ENCODE data around the gene PLD3. TPM values are rescaled to one million over a fixed set of nuclear protein-coding genes. Genes with fewer than 3 reads are reported as not detected.

PLD3 gene
- total RNA-seq, 1 experiment from 2014 or later = 179 TPM

DNA sequence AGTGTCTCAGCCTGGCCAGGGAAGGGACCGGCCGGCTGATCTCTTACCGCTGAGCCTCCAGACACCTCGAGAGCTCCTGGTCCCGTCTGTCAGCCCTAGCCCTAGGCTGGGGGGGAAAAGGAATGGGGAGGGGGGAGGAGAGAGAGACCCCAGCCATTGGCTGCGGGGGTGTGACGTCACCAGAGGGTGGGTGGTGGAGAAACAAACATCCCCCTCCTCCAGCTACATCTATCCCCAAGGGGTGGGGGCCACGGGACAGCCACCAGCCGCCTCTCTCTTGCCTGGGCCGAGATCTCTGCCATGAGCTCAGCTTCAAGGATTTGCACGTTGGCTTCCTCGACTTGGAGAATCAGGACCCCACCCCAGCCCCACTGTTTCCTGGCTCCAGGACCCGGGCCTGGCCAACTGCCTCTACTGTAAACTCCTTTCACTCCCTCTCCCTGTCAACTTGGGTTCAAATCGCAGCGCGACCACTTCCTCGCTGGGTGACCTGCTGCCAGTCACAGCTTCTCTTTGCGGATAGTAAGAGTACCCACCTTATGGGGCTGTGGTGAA, 64.9 kb downstream of the PLD3 start, which contains the start of gene PRX:
TSS of gene PRX (minus strand) at position 88 of the 555 bp plus-strand sequence. CDS start 5,446 bp downstream, outside the sequence.
- DNase-seq (ENCODE audit: low read depth) = no peak

DNA sequence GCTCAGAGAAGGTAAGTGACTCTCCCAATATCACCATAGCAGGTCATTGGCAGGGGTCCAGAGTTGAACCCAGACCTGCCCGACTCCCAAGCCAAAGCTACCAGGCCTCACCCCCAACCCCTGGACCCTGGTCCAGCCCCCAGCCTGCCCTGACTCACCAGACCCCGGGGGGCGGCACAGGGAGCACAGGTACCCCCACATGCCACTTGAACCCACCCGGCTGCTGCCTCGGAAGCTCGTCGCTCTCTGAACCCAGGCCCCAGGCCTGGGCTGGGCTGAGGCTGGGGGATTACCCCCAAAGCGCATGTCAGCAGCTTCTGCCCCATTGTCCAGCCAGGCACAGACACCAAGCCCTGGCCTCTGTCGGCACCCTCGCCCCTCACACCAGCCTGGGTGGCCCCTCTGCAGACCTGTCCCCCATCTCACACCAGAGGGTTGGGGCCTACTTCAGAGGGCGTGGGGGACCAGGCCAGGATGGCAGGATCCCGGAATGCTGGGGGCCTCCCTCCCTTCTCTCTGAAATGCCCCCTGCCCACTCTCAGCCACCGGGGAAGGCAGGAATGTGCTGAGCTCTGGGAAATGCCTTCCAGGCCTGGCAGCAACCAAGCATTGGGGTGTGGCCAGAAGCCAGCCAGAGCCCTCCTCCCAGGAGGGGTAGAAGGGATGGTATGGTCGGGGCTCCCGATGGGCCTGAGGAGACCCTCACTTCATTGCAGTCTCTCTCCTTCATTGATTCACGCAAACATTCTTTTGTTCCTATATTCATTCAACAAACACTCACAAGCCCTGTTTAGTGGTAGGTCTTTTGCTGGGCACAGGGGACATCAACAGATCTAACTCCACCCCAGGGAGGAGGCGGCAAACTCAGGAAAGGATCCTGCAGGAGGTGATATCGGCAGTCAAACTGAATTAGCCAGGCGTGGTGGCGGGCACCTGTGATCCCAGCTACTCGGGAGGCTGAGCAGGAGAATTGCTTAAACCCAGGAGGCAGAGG, 66.3 kb downstream of the PLD3 start:
- no peak for DNase-seq (ENCODE audit: low read depth)

- no peak for DNase-seq (ENCODE audit: low read depth)
Observed at GRCh38 chr19:40415768-40416167, 67.3 kb downstream of the PLD3 start.

- DNase-seq (ENCODE audit: low read depth) = peak; percentile 52
Observed at GRCh38 chr19:40416918-40417642, 68.6 kb downstream of the PLD3 start.

GRCh38 chr19:40417643-40417981, 69.1 kb downstream of the PLD3 start:
- no peak for DNase-seq (ENCODE audit: low read depth)

GRCh38 chr19:40418040-40418439, 69.5 kb downstream of the PLD3 start:
- no peak for DNase-seq (ENCODE audit: low read depth)

- DNase-seq (ENCODE audit: low read depth) = no peak
Observed at GRCh38 chr19:40419066-40419612, 70.6 kb downstream of the PLD3 start.

- no peak for DNase-seq (ENCODE audit: low read depth)
Observed at GRCh38 chr19:40419780-40420179, 71.3 kb downstream of the PLD3 start.

DNA sequence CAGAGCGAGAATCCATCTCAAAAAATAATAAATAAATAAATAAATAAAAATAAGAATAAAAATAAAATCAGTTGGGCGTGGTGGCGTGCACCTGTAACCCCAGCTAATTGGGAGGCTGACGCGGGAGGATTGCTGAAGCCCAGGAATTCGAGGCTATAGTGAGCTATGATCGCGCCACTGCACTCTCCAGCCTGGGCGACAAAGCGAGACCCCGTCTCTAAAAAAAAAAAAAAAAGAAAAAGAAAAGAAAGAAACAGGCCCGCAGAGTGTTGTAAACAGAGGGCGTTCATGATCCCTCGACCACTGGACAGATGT, 71.9 kb downstream of the PLD3 start:
- no peak for DNase-seq (ENCODE audit: low read depth)

DNA sequence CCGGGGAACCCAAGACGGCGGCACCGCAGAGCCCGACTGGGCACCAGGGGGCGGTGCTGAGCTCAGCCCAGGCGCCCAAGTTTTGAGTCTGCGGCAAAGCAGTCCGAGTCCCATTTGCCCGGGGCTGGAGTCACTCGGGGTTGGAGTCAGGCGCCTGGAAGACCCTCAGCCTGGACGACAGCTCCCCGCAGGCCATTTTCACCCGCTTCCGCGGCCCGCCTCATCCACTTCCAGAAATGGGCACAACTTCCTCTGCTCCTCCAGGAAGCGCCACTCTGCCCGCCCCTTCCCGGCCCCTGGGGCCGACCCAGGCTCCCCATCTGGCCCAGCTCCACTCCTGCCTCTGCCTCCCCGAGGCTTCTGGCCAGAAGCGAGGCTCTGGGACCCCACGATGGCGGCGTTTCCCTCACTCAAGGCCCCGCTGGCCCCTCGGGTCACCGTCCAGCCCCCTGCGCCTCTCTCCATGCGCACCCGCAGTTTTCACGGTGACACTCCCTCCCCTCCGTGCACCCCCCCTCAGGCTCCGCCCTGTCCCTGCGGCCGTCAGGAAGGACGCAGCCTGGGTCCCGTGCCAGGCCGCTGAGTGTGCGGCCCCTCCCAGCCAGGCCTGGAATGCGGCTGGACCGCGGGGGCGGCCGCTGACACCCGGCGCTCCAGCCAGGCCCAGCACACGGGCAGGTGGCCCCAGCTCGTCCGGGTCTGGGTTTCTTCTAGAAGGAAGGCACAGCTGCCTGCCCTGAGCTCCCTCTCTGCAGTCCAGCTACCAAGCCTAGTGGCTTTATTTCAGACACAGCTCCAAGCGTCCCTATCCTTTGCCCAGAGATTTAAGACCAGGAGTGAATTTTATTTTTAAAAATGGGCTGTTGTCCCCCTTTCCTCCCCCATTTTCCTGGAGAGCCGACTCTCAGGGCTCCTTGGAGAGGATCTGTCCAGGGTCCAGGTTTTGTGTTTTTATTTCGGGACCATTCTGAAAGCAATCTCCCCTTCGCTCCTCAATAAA, 72.6 kb downstream of the PLD3 start:
- DNase-seq (ENCODE audit: low read depth) = peak; percentile 94

GRCh38 chr19:40421993-40422747, 73.7 kb downstream of the PLD3 start:
- DNase-seq (ENCODE audit: low read depth) = no peak

DNA sequence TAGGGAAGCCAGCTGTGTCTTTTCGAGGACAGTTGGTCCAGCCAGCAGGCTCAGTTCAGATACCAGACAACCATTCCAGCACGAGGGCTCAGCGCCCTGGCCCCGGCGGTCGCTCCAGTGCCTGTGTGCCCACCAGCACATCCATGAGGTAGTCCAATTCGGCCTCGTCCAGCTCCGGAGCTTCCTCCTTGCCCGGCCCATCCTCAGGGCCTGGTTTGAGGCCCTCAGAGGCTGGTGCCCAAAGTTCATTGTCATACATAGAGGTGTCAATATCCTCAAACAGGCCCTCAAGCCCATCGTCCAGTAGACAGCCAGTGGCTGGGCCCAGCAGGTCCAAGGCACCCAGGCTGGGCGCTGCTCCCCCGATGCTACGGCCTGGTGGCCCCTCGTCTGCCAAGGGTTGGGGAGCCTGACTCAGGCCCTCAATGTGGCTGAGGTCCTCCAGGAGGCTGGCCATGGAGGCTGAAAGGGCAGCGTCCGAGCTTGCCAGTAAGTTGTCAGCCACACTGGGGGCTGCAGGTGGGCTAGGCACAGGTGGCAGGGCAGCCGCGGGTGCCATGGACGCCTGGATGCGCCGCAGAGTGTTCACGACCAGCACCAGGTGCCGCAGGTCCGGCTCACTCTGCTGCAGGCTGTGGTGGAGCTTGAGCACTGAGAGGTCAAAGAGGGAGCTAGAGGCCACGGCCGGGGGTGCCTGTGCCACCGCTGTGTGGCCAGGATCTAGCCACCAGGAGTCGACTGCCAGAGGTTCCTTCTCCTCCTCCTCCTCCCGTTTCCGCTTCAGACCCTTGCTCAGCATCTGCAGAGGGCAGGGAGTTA, 74.5 kb downstream of the PLD3 start:
- DNase-seq (ENCODE audit: low read depth) = no peak

GRCh38 chr19:40423938-40424337, 75.4 kb downstream of the PLD3 start:
- no peak for DNase-seq (ENCODE audit: low read depth)

DNA sequence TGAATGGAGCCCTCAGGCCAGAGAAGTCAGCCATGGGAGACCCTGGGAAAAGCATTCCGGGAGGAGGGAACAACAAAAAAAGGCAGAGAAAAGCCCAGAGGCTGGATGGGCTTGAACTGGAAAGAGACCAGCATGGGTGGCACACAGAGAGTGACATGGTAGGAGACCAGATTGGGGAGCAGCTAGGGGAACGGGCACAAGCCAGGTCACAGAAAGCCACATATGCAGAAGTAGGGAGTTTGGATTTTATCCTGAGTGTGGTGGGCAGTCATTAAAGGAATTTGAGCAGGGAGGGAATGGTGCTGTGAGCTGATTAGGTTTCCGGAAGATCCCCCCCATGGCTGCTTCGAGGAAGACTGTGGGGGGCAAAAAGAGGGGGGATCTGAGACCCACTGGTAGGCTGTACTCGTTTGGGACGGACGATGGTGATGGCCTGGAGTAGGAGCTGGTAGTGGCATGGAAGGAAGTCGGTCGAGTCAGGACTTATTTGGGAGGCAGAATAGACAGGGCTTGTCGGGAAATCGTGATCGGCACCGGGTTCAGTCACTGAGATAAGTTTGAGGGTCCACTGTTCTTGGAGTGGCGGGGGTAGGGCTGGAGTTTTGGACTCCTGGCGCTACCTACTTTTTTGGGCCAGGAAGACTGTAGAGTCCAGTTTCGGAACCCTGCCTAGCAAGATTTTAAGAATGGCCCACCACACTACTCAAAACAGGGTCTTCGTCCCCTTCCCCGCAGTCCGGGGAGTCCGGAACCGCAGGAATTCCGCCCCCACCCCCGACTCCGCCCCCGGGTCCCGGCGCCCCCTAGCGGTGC, 76.3 kb downstream of the PLD3 start:
- peak; percentile 37 for DNase-seq (ENCODE audit: low read depth)

GRCh38 chr19:40425450-40426287, 77.2 kb downstream of the PLD3 start, which contains the start of gene SERTAD1:
SERTAD1 (minus strand) TSS chr19:40425992; CDS start chr19:40423546, 2,446 bp downstream.
- peak; percentile 99 for DNase-seq (ENCODE audit: low read depth)
